ENCODE data around the gene RPL4. TPM values are rescaled to one million over a fixed set of nuclear protein-coding genes. Genes with fewer than 3 reads are reported as not detected.

Gene RPL4
- 1,000 to 10,000 TPM; 2,290 to 3,299 TPM for polyA plus RNA-seq

DNA sequence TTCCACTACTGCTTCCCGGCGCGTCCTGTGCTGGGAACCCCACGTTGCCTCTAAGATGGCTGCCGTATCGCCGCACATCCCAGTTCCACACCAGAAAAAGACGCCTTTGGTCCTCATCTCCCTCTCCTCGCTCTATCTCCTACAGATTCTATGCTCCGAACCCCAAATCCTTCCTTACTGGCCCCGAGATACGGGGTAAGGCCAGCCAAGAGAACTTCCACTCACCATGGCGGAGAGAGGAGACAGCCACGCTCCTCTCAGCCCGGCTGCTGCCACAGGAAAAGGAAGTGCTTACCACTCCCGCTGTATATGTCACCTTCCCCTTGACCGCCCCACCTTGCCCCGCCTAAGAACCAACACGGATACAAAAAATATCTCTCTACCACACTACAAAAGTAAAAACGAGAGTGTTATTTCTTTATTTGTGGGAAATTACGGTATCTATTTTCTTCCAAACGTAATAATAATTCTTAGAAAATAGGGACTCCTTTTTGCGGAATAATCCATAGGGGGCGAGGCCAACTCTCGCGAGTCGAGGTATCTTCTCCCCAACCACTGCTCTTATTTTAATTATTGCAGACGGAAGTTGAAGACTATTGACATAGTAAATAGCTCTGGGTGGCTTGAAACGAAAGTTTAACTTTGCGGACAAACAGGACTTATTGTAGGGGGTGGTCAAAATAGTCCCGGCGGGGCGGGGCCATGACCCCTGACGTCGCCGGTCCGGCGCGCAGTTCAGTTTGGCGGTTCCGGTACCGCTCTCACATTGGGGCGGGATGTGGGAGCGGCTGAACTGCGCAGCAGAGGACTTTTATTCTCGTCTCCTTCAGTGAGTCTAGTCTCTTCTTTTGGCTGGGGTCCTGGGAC is at the start of gene RPL4, which contains the start of gene ZWILCH:
TSS of gene RPL4 (minus strand) at position 293 of the 867 bp plus-strand sequence. CDS start at position 228, 65 bp downstream.
TSS of gene ZWILCH (plus strand) at position 764 of the 867 bp plus-strand sequence. CDS start at position 777, 13 bp downstream.
- no peaks in the 10 kb centered on the region for H3K9me3 ChIP-seq (ENCODE audit: control insufficient read depth in 2 of 2, insufficient read depth in 1 of 2, low read depth in 1 of 2, low read length in 1 of 2)
- peaks cover 8 to 13% of the 10 kb centered on the region in 2 donors for H3K36me3 ChIP-seq (ENCODE audit: control insufficient read depth in 2 of 2, insufficient read depth in 2 of 2, low read length in 1 of 2)
- no peaks in the 10 kb centered on the region for H3K4me1 ChIP-seq (ENCODE audit: control insufficient read depth in 2 of 2, insufficient read depth in 2 of 2, low read length in 1 of 2)
- H3K4me3 ChIP-seq (ENCODE audit: low read depth in 1 of 2, low read length in 2 of 2): peak within 1 kb of the TSS; percentile 94 to 98
- peak within 1 kb of the TSS; percentile 89 to 99 for H3K27ac ChIP-seq (ENCODE audit: low read depth in 2 of 2, low read length in 1 of 2)
- WGBS, 2 donors: 0 to 1% methylated on average over 46 of the region's 46 CpGs
- H3K27me3 ChIP-seq (ENCODE audit: control insufficient read depth in 1 of 2, insufficient read depth in 2 of 2, low read length in 2 of 2): no peaks in the 10 kb centered on the region

DNA sequence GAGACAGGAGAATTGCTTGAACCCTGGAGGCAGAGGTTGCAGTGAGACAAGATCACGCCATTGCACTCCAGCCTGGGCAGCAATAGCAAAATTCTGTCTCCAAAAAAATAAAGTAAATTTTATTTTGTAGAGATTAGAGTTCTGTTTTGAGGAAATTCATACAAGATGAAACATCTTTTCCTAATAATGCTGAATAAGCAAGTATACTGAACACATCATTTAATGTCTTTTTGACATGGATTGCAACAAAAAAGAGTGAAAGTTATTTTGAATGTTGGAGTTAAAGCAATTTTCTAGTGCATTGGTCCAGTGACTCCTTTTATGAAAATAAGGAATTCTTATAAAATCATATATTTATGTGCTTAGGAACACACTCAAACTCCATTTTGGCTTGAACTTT is 40.6 kb upstream of the RPL4 start:
- Histone ChIP-seq H3K4me1 (ENCODE audit: control insufficient read depth in 2 of 2, insufficient read depth in 2 of 2, low read length in 1 of 2) (no peaks in the 10 kb centered on the region), H3K36me3 (ENCODE audit: control insufficient read depth in 2 of 2, insufficient read depth in 2 of 2, low read length in 1 of 2) (no peaks in the 10 kb centered on the region), H3K27ac (ENCODE audit: low read depth in 2 of 2, low read length in 1 of 2) (no peak overlapping the region), H3K4me3 (ENCODE audit: low read depth in 1 of 2, low read length in 2 of 2) (no peak overlapping the region), H3K9me3 (ENCODE audit: control insufficient read depth in 2 of 2, insufficient read depth in 1 of 2, low read depth in 1 of 2, low read length in 1 of 2) (no peaks in the 10 kb centered on the region), H3K27me3 (ENCODE audit: control insufficient read depth in 1 of 2, insufficient read depth in 2 of 2, low read length in 2 of 2) (no peaks in the 10 kb centered on the region)
- WGBS, 2 donors: 96 to 97% methylated on average over 1 of the region's 1 CpG

GRCh38 chr15:66542896-66543295 is 38.2 kb upstream of the RPL4 start:
- WGBS, 2 donors: 96 to 98% methylated on average over 4 of the region's 4 CpGs
- no peaks in the 10 kb centered on the region for H3K36me3 ChIP-seq (ENCODE audit: control insufficient read depth in 2 of 2, insufficient read depth in 2 of 2, low read length in 1 of 2)
- H3K9me3 ChIP-seq (ENCODE audit: control insufficient read depth in 2 of 2, insufficient read depth in 1 of 2, low read depth in 1 of 2, low read length in 1 of 2): no peaks in the 10 kb centered on the region
- H3K4me3 ChIP-seq (ENCODE audit: low read depth in 1 of 2, low read length in 2 of 2): no peak overlapping the region
- H3K27ac ChIP-seq (ENCODE audit: low read depth in 2 of 2, low read length in 1 of 2): no peak overlapping the region
- no peaks in the 10 kb centered on the region for H3K4me1 ChIP-seq (ENCODE audit: control insufficient read depth in 2 of 2, insufficient read depth in 2 of 2, low read length in 1 of 2)
- no peaks in the 10 kb centered on the region for H3K27me3 ChIP-seq (ENCODE audit: control insufficient read depth in 1 of 2, insufficient read depth in 2 of 2, low read length in 2 of 2)

DNA sequence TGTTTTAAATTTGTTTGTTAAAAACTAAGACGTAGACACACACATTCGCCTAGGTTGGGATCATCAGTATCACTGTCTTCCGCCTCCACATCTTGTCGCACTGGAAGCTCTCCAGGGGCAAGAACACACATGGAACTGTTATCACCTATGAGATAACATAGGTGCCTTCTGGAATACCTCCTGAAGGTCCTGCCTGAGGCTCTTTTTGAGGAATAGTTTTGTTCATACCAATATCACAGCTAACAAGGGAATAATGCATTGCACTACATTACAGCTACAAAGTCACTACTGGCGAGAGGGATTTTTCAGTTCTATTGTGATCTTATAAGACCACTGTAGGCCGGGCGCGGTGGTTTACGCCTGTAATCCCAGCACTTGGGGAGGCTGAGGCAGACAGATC is 30.4 kb upstream of the RPL4 start:
- no peaks in the 10 kb centered on the region for H3K36me3 ChIP-seq (ENCODE audit: control insufficient read depth in 2 of 2, insufficient read depth in 2 of 2, low read length in 1 of 2)

GRCh38 chr15:66524838-66525237 is 20.2 kb upstream of the RPL4 start:
- Histone ChIP-seq H3K4me1 (ENCODE audit: control insufficient read depth in 2 of 2, insufficient read depth in 2 of 2, low read length in 1 of 2) (no peaks in the 10 kb centered on the region), H3K9me3 (ENCODE audit: control insufficient read depth in 2 of 2, insufficient read depth in 1 of 2, low read depth in 1 of 2, low read length in 1 of 2) (no peaks in the 10 kb centered on the region), H3K27ac (ENCODE audit: low read depth in 2 of 2, low read length in 1 of 2) (no peak overlapping the region), H3K36me3 (ENCODE audit: control insufficient read depth in 2 of 2, insufficient read depth in 2 of 2, low read length in 1 of 2) (peaks cover 0 to 4% of the 10 kb centered on the region in 2 donors), H3K27me3 (ENCODE audit: control insufficient read depth in 1 of 2, insufficient read depth in 2 of 2, low read length in 2 of 2) (no peaks in the 10 kb centered on the region), H3K4me3 (ENCODE audit: low read depth in 1 of 2, low read length in 2 of 2) (no peak overlapping the region)
- WGBS, 2 donors: 85 to 92% methylated on average over 4 of the region's 4 CpGs

More for the DNA sequence above, 30.4 kb upstream of the RPL4 start:
- 90 to 93% methylated on average over 9 of the region's 9 CpGs for WGBS, 2 donors
- Histone ChIP-seq H3K9me3 (ENCODE audit: control insufficient read depth in 2 of 2, insufficient read depth in 1 of 2, low read depth in 1 of 2, low read length in 1 of 2) (no peaks in the 10 kb centered on the region), H3K4me1 (ENCODE audit: control insufficient read depth in 2 of 2, insufficient read depth in 2 of 2, low read length in 1 of 2) (no peaks in the 10 kb centered on the region), H3K4me3 (ENCODE audit: low read depth in 1 of 2, low read length in 2 of 2) (no peak overlapping the region), H3K27ac (ENCODE audit: low read depth in 2 of 2, low read length in 1 of 2) (no peak overlapping the region), H3K27me3 (ENCODE audit: control insufficient read depth in 1 of 2, insufficient read depth in 2 of 2, low read length in 2 of 2) (no peaks in the 10 kb centered on the region)

GRCh38 chr15:66523926-66524325 is 19.3 kb upstream of the RPL4 start:
- WGBS, 2 donors: 79 to 80% methylated on average over 3 of the region's 3 CpGs
- Histone ChIP-seq H3K27me3 (ENCODE audit: control insufficient read depth in 1 of 2, insufficient read depth in 2 of 2, low read length in 2 of 2) (no peaks in the 10 kb centered on the region), H3K4me1 (ENCODE audit: control insufficient read depth in 2 of 2, insufficient read depth in 2 of 2, low read length in 1 of 2) (no peaks in the 10 kb centered on the region), H3K9me3 (ENCODE audit: control insufficient read depth in 2 of 2, insufficient read depth in 1 of 2, low read depth in 1 of 2, low read length in 1 of 2) (no peaks in the 10 kb centered on the region), H3K4me3 (ENCODE audit: low read depth in 1 of 2, low read length in 2 of 2) (no peak overlapping the region), H3K27ac (ENCODE audit: low read depth in 2 of 2, low read length in 1 of 2) (no peak overlapping the region), H3K36me3 (ENCODE audit: control insufficient read depth in 2 of 2, insufficient read depth in 2 of 2, low read length in 1 of 2) (peaks cover 0 to 4% of the 10 kb centered on the region in 2 donors)

- 96 to 100% methylated on average over 2 of the region's 2 CpGs for WGBS, 2 donors
- no peak overlapping the region for H3K27ac ChIP-seq (ENCODE audit: low read depth in 2 of 2, low read length in 1 of 2)
- H3K4me3 ChIP-seq (ENCODE audit: low read depth in 1 of 2, low read length in 2 of 2): no peak overlapping the region
- H3K4me1 ChIP-seq (ENCODE audit: control insufficient read depth in 2 of 2, insufficient read depth in 2 of 2, low read length in 1 of 2): no peaks in the 10 kb centered on the region
- H3K27me3 ChIP-seq (ENCODE audit: control insufficient read depth in 1 of 2, insufficient read depth in 2 of 2, low read length in 2 of 2): no peaks in the 10 kb centered on the region
- H3K9me3 ChIP-seq (ENCODE audit: control insufficient read depth in 2 of 2, insufficient read depth in 1 of 2, low read depth in 1 of 2, low read length in 1 of 2): no peaks in the 10 kb centered on the region
- H3K36me3 ChIP-seq (ENCODE audit: control insufficient read depth in 2 of 2, insufficient read depth in 2 of 2, low read length in 1 of 2): peaks cover 0 to 1% of the 10 kb centered on the region in 2 donors
These were observed 11.3 kb upstream of the RPL4 start for GRCh38 chr15:66515901-66516322.

- Histone ChIP-seq H3K4me1 (ENCODE audit: control insufficient read depth in 2 of 2, insufficient read depth in 2 of 2, low read length in 1 of 2) (no peaks in the 10 kb centered on the region), H3K9me3 (ENCODE audit: control insufficient read depth in 2 of 2, insufficient read depth in 1 of 2, low read depth in 1 of 2, low read length in 1 of 2) (no peaks in the 10 kb centered on the region), H3K4me3 (ENCODE audit: low read depth in 1 of 2, low read length in 2 of 2) (no peak overlapping the region), H3K27ac (ENCODE audit: low read depth in 2 of 2, low read length in 1 of 2) (no peak overlapping the region), H3K27me3 (ENCODE audit: control insufficient read depth in 1 of 2, insufficient read depth in 2 of 2, low read length in 2 of 2) (no peaks in the 10 kb centered on the region), H3K36me3 (ENCODE audit: control insufficient read depth in 2 of 2, insufficient read depth in 2 of 2, low read length in 1 of 2) (no peaks in the 10 kb centered on the region)
- 81 to 88% methylated on average over 3 of the region's 3 CpGs for WGBS, 2 donors
These were observed 9.9 kb upstream of the RPL4 start for GRCh38 chr15:66514586-66514985.

GRCh38 chr15:66508293-66508883 is 3.7 kb upstream of the RPL4 start:
- no peaks in the 10 kb centered on the region for H3K9me3 ChIP-seq (ENCODE audit: control insufficient read depth in 2 of 2, insufficient read depth in 1 of 2, low read depth in 1 of 2, low read length in 1 of 2)
- no peaks in the 10 kb centered on the region for H3K27me3 ChIP-seq (ENCODE audit: control insufficient read depth in 1 of 2, insufficient read depth in 2 of 2, low read length in 2 of 2)
- no peak overlapping the region for H3K27ac ChIP-seq (ENCODE audit: low read depth in 2 of 2, low read length in 1 of 2)
- no peaks in the 10 kb centered on the region for H3K4me1 ChIP-seq (ENCODE audit: control insufficient read depth in 2 of 2, insufficient read depth in 2 of 2, low read length in 1 of 2)
- WGBS, 2 donors: 91 to 92% methylated on average over 3 of the region's 3 CpGs
- H3K4me3 ChIP-seq (ENCODE audit: low read depth in 1 of 2, low read length in 2 of 2): no peak overlapping the region
- H3K36me3 ChIP-seq (ENCODE audit: control insufficient read depth in 2 of 2, insufficient read depth in 2 of 2, low read length in 1 of 2): no peaks in the 10 kb centered on the region

Measured in esophagus (tissue), 2 donors.